ENCODE data around the gene RGS1. TPM values are rescaled to one million over a fixed set of nuclear protein-coding genes. Genes with fewer than 3 reads are reported as not detected.

The RGS1 gene
- total RNA-seq, 2 donors from 2014 or later: 22.8 to 24.7 TPM

DNA sequence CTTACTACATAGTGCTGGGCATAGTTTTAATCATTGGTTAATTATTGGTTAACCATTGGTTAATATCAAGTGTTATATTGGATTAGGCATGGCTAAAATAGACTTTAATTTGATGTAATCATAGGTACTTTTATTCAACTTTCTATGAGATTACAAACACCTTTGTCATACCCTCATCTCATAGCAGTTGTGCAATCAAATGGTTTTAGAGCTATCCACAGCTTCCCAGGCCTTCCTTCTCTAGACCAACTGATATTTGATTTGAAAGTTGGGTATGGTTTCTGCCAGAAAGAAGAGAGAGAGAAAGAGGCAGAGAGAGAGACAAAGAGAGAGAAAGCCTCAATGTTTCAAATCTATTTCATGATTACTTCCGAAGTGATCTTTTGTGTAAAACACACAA is 9.6 kb upstream of the RGS1 start:
- H3K27me3 ChIP-seq: no peaks in the 10 kb centered on the region
- no peaks in the 10 kb centered on the region for H3K4me1 ChIP-seq
- TF ChIP-seq CTCF (IDR thresholded peaks at IDR 0.05): no peak
- H3K36me3 ChIP-seq: no peaks in the 10 kb centered on the region
- no peak for DNase-seq (ENCODE audit: low spot score)
- H3K27ac ChIP-seq: no peak overlapping the region
- peaks cover 0 to 15% of the 10 kb centered on the region in 2 donors for H3K9me3 ChIP-seq
- H3K4me3 ChIP-seq: no peak overlapping the region

DNA sequence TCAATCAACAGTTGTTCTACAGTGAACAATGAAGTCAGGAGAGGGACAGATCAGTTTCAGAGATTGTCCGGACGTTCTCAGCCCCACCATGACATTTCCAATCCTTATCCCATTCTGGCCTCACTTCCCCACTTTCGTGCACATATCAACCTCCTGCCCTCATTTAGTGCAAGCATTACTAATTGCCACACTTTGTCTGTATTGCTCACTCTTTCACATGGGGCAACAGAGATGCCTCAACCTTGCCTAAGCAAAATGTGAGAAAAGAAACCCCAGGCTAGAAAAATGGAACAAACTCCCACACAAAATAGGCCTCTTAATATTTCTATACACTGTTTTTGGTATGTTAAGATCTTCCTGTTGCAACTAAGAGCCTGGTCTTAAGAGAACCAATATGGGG is 8.9 kb upstream of the RGS1 start:
- DNase-seq (ENCODE audit: low spot score): no peak

GRCh38 chr1:192568063-192568462 is 7.5 kb upstream of the RGS1 start:
- Histone ChIP-seq H3K4me3 (no peak overlapping the region), H3K4me1 (no peaks in the 10 kb centered on the region), H3K27me3 (no peaks in the 10 kb centered on the region), H3K36me3 (no peaks in the 10 kb centered on the region), H3K9me3 (peaks cover 0 to 15% of the 10 kb centered on the region in 2 donors), H3K27ac (no peak overlapping the region)
- no peak for DNase-seq (ENCODE audit: low spot score)
- TF ChIP-seq CTCF (IDR thresholded peaks at IDR 0.05): no peak

More for the DNA sequence above, 8.9 kb upstream of the RGS1 start:
- H3K4me3 ChIP-seq: no peak overlapping the region
- no peaks in the 10 kb centered on the region for H3K4me1 ChIP-seq
- H3K9me3 ChIP-seq: peaks cover 0 to 15% of the 10 kb centered on the region in 2 donors
- no peaks in the 10 kb centered on the region for H3K27me3 ChIP-seq
- no peaks in the 10 kb centered on the region for H3K36me3 ChIP-seq
- H3K27ac ChIP-seq: no peak overlapping the region
- no peak for TF ChIP-seq CTCF (IDR thresholded peaks at IDR 0.05)

DNA sequence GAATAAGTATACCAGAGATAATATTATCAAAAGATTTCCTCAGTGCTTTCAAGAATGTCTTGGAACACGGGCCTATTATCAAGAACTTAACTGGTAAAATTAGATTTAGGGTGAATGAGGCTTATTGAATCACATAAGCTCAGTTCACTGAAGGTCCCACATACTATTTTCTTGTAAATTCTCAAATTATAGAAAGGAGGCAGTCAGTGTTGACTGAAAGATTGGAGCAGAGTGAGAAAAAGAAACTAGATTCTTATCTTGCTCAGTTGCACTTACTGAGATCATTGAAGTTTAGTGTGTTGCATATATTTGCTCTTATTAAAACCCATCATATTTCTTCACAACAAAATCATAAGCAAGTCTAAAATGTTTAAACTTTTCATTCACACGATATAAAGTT is 3.9 kb upstream of the RGS1 start:
- no peaks in the 10 kb centered on the region for H3K36me3 ChIP-seq
- no peak for DNase-seq (ENCODE audit: low spot score)
- H3K4me3 ChIP-seq: no peak overlapping the region
- peaks cover 0 to 15% of the 10 kb centered on the region in 2 donors for H3K9me3 ChIP-seq
- TF ChIP-seq CTCF (IDR thresholded peaks at IDR 0.05): no peak
- no peaks in the 10 kb centered on the region for H3K4me1 ChIP-seq
- no peaks in the 10 kb centered on the region for H3K27me3 ChIP-seq
- H3K27ac ChIP-seq: no peak overlapping the region

- Histone ChIP-seq H3K36me3 (no peaks in the 10 kb centered on the region), H3K27me3 (no peaks in the 10 kb centered on the region), H3K4me1 (no peaks in the 10 kb centered on the region), H3K27ac (peak overlapping the region in 1 of 2 donors; percentile 5), H3K4me3 (no peak overlapping the region), H3K9me3 (peaks cover 0 to 15% of the 10 kb centered on the region in 2 donors)
- DNase-seq (ENCODE audit: low spot score): no peak
- no peak for TF ChIP-seq CTCF (IDR thresholded peaks at IDR 0.05)
These were observed 2.1 kb upstream of the RGS1 start for GRCh38 chr1:192573499-192573898.

DNA sequence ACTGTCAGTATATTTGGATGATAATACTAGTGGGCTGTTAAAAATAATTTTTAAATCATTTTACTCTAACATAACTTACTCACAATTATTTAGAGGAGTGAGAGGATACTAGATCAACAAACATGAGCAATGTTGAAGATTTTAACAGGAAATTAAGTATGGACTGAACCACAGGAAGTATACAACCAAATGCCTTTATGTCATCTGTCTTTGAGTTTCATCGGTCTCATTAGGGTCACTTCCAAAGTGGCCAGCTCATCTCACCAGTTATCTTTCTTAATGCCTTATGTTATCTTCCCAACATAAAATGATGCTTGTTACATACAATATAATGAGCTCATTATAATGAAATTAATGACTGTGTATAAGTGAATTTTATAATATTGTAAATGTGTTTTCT is 1.5 kb upstream of the RGS1 start:
- H3K4me1 ChIP-seq: no peaks in the 10 kb centered on the region
- no peak for TF ChIP-seq CTCF (IDR thresholded peaks at IDR 0.05)
- no peak for DNase-seq (ENCODE audit: low spot score)
- no peaks in the 10 kb centered on the region for H3K36me3 ChIP-seq
- H3K4me3 ChIP-seq: no peak overlapping the region
- no peaks in the 10 kb centered on the region for H3K27me3 ChIP-seq
- H3K27ac ChIP-seq: peak overlapping the region in 1 of 2 donors; percentile 5
- peaks cover 0 to 15% of the 10 kb centered on the region in 2 donors for H3K9me3 ChIP-seq
